UCSD-AML1 (cell line): Measurements from ENCODE around the gene OBP2B.
A peak's percentile ranks its signal among the peaks of the same experiment; 100 is the strongest.

Source experiments
- DNase-seq: peaks from one replicate; lab custom pipeline; 2025; ENCODE audit not compliant: unreplicated experiment; lab: John Stamatoyannopoulos, UW

The OBP2B gene

DNA sequence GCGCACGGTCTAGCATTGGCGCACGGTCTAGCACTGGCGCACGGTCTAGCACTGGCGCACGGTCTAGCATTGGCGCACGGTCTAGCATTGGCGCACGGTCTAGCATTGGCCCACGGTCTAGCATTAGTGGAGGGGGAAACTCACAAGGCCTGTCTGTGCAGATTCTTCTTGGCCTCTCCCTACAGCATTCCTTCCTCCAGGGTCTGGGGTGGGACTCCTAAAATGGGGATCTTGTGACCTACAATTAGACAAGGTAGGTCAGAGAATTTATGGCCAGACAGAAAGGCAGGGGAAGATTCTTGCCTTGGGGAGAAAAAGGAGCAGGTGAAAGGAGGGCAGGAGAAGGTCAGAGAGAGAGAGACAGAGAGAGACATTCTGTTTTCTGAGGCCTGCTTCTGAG, 39.9 kb downstream of the OBP2B start:
- DNase-seq = no peak

DNA sequence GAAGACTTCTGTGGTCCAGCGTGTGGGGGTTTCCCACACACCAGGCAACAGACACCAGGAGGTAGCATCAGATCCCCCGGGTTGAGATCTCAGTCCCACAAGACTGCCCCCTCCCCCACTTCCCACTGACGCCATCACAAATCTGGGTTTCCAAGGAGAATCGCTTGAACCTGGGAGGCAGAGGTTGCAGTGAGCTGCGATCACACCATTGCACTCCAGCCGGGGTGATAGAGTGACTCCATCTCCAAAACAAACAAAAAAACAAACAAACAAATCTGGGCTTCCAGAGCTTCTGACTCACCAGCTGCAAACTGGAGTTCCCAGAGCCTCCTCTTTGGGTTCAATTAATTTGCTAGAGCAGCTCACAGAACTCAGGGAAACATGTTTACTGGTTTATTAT, 40.6 kb downstream of the OBP2B start:
- no peak for DNase-seq

DNA sequence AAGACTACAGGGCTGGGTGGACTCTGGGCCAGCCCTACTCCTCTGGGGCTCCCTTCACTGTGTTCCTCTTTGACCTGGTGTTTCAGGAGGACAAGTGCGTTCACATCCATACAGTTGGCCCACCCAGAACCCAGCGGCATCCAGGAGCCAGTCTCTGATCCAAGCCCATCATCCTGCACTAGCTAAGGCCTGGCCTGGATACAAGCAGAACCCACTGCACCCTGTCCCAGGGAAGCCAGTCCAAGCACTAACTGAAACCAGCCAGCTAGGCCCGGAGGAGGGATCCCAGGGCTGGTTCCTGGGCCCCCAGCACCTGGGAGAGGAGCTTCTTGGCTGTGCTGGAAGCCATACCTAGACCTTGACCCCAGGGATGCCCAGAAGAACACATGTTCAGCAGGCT, 41.3 kb downstream of the OBP2B start:
- DNase-seq = no peak

DNA sequence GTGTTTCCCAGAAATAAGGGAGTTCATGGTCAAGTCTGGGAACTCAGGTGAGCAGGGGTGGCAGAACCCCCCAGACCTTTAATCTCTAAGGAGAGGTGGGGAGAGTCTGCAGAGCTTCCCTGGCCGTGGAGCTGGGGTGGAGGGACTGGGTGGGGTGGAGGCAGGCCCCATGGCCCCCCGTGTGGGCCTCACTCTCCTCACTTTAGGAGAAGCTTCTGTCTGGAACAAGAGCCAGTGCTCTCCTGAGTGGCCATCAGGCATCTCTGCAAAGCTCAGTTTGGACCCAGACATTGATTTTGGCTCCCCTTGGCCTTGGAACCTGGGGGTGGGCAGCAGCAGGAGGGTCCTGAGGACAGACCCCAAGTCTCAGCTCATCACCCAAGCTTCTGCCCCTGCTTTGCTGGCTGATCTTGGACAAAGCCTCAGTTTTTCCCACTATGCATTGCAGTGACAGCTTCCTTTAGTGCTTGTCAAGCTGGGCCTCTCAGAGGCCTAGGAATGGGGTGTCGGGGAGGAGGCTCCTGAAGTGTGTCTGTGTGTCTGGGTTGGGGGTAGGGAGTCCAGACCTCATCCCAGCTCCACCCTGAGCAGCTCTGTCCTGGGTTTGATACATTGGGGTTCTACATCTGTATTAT, 41.8 kb downstream of the OBP2B start:
- no peak for DNase-seq

DNA sequence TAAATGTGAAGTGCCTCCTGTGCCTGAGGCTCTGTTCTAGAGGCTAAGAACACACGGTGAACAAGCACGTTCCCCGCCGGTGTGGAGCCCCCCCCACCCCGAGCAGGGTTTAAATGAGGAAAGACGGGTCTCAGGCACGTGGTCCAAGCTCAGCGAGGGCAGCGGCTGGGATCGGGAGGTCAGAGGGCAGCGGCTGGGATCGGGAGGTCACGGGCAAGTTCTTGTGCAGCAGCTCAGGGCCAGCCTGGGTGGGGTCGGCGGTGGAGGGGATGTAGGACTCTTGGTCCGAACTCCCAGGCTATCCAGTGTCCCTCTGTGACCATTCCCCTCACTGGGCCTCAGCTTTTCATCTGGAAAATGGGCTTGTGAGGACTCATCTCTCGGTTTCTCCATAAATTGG, 42.7 kb downstream of the OBP2B start:
- DNase-seq = no peak

DNA sequence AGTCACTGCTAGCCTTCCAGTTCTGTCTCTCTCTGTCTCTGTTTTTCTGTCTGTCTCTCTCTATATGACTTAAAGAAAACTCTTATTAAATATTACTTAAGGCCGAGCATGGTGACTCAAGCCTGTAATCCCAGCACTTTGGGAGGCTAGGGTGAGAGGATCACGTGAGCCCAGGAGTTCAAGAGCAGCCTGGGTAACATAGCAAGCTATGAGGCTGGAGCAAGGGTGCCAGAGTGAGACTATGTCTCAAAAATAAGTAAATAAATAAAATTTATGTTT, 43.7 kb downstream of the OBP2B start:
- no peak for DNase-seq

DNA sequence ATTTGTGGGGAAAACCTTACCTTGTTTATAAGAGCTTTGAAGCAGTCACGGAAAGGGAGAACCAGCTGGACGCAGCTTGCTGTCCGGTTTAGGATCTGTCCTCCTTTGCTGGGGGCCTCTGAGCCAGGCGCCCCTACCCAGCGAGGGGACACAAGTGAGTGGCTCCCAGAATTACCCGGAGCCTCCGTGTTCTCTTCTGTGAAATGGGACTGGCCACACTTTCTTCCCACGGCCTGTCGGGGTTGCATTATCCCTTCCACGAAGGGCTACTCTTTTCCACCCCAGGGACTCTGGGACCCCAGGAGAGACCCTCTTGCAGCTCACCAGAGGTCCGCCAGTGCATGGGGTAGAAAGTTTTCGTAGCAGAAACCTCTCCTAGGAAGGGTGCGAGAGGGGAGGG, 44.9 kb downstream of the OBP2B start:
- no peak for DNase-seq

DNA sequence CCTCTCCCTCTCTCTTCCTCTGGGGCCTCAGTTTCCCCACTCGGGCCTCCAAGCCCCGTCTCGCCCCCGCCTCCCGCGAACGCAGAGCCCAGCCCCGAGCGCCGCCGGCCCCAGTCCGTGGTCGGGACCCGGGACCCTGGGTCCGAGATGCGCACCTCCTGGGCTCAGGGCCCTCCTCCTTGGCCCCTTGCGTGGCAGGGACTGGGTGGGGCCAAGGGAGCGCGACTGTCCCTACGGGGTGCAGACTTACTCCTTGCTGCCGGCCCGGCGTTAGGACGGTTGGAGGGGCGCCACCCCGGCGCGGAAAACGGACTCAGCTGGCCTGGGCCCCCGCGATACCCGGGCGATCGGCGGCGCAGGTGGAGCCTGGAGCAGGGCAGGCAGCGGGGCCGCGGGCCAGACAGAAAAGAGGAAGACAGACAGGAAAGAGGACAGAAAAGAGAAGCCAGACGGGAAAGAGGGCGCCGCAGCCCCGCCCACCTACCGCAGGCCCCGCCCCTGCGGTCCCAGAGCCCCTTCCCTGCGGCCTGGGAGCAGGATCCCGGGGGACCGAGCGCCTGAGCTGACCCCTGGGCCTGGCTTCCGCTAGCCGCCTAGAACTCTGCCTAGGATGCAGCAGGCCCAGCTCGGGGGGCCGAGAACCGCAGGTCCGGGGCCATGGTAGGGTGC, 45.4 kb downstream of the OBP2B start, which contains the start of gene GBGT1:
GBGT1 (minus strand) TSS at position 411 of the 669 bp plus-strand sequence. CDS start 1,502 bp downstream, outside the sequence.
- DNase-seq = peak; percentile 88

DNA sequence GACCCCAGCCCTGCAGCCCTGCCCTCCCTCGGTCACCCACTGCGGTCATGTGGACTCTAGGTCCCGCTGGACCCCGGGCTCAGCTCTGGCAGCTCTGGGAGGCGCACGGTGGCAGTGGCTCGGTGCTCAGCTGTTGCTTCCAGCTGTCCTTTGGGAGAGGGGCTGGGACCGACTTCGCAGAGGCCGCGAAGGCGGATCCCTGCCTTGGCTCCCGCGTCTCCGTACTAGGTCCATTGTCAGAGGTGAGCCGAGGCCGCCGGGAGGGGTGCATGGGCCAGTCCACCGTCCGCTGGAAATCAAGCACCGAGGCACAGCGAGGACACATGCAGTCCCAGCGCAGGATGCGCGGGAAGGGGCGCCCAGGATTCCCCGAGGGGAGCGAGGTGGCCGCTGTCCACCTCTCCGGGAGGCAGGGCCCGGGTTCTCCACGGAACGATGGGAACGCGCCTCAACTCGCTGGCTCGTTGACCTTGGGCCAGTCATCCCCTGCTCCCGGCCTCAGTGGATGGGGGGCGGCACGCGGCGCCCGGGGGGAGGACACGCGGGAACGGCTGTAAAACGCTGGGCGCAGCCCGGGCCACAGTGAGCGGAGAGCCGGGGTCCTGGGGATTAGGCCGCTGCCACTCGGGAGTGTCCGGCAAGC, 46.1 kb downstream of the OBP2B start:
- no peak for DNase-seq

DNA sequence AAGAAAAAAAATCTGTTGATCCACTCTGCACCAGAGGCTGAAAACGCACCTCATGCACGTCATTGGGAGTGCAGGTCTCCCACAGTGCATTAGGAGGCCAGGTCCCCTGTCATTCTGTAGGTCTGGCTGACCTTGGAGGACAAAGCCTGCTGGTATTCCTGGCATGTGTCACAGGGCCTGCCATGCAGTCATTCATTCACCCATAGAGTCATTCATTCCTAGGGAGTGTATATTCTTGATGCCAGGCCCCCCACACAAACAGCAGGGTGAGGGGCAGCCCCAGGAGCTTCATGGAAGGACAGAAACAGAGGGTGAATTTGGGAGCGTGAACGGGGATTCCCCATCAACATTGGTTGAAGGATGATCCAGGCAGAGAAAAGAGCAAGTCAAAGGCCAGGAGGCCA, 47.5 kb downstream of the OBP2B start:
- no peak for DNase-seq

DNA sequence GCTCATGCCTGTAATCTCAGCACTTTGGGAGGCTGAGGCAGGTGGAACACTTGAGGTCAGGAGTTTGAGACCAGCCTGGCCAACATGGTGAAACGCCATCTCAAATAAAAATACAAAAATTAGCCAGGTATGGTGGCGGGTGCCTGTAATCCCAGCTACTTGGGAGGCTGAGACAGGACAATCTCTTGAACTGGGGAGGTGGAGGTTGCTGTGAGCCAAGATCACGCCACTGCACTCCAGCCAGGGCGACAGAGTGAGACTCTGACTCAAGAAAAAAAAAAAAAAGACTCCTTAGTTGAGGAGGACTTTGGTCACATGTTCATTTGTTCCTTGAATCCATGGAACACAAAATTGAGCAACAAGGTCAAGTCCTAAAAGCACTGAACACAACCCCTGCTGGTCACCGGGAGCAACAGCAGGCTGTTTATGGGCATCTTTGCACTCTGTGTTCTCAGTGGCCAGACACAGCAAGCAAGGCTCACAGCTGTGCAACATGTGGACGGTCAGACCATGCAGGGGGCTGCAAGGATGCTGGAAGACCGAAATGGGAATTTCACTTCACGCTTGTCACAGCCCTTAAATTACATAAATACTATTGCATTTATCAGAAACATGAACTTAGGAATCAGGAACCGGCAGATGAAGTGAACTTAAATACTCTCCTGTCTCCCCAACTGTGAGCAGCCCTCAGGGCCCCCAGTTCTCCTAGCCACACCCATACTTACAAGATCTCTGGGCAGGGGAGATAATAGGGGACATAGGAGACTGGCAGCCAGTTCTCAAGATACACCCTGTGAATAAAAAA, 48.1 kb downstream of the OBP2B start:
- peak; percentile 43 for DNase-seq

DNA sequence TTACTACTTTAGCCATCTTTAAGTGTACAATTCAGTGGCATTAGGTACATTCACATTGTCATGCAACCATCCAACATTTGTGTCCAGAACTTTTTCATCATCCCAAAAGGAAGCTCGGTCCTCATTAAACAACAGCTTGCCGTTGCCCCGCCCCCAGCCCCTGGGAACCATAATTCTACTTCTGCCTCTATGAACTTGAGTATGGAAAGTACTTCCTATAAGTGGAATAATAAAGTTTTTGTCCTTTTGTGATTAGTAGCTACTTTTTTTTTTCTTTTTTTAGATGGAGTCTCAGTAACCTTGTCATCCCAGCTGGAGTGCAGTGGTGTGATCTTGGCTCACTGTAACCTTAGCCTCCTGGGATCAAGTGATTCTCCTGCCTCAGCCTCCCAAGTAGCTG, 50.4 kb downstream of the OBP2B start:
- no peak for DNase-seq
